HEK293T (cell line): ENCODE data around the gene ATXN2L.

Source experiments
- ARNT ChIP-seq: fragments of 450-650 bp; IDR thresholded peaks from 2 replicates; pipeline ENCODE4 v1.6.1; 2017; ENCODE audit warnings: mild to moderate bottlenecking
- BHLHE40 ChIP-seq: fragments of 450-650 bp; IDR thresholded peaks from 2 replicates; pipeline ENCODE4 v1.6.1; 2016; ENCODE audit warnings: mild to moderate bottlenecking, moderate library complexity, borderline replicate concordance
- CTBP1 ChIP-seq: fragments of 450-650 bp; IDR thresholded peaks from 2 replicates; pipeline ENCODE4 v1.6.1; 2016; ENCODE audit warnings: borderline replicate concordance
- FOXK2 ChIP-seq: fragments of 450-650 bp; IDR thresholded peaks from 2 replicates; pipeline ENCODE4 v1.6.1; 2016; ENCODE audit warnings: mild to moderate bottlenecking
- FOXM1 ChIP-seq: fragments of 450-650 bp; IDR thresholded peaks from 2 replicates; pipeline ENCODE4 v1.6.1; 2017; ENCODE audit warnings: mild to moderate bottlenecking, borderline replicate concordance
- LEF1 ChIP-seq: fragments of 450-650 bp; IDR thresholded peaks from 2 replicates; pipeline ENCODE4 v1.6.1; 2017; ENCODE audit warnings: mild to moderate bottlenecking, borderline replicate concordance
- NFRKB ChIP-seq: fragments of 450-650 bp; IDR thresholded peaks from 2 replicates; pipeline ENCODE4 v1.6.1; 2016; ENCODE audit warnings: mild to moderate bottlenecking, moderate library complexity
- SP1 ChIP-seq: fragments of 450-650 bp; IDR thresholded peaks from 2 replicates; pipeline ENCODE4 v1.6.1; 2017
- SUZ12 ChIP-seq: fragments of 450-650 bp; IDR thresholded peaks from 2 replicates; pipeline ENCODE4 v1.6.1; 2016; ENCODE audit warnings: mild to moderate bottlenecking
- TARDBP ChIP-seq: fragments of 450-650 bp; IDR thresholded peaks from 2 replicates; pipeline ENCODE4 v1.6.1; 2016
- TF ChIP-seq, protein P1 (sequence below): fragments of 450-650 bp; IDR thresholded peaks from 2 replicates; pipeline ENCODE4 v1.6.1; 2016

DNA sequence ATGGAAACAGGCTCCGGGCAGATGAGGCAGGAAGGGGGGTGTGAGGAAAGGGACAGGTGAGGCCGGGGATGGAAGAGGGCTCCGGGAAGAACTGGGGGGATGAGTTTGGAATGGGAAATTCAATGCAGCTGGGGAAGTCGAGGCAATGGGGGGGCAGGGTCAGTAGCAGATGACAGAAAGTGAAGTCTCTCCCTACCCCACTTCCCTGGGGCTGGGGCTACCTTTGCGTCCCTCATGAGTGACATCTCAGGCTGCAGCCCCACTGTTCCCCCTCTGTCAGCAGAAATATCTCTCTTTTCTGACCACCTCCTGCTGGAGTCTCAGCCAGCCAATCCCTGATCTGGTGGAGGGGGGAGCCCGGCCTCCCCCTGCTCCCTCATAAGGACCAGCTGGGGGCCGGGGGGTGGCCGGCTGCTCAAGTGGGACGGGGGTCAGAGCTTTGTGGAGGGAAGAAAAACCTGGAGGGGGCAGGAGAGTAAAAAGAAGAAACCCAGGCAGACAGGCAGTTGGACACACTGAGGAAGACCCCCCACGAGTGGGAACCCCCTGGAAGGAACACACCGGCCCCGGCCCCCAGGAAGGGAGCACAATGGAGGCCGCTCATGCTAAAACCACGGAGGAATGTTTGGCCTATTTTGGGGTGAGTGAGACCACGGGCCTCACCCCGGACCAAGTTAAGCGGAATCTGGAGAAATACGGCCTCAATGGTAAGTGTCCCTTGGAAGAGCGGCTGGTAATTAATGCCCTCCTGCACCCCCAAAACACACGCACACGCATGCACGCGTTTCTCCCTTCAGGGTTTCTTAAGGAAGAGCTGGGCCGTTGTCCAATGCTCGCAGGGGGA, 55.5 kb downstream of the ATXN2L start, which contains the start of gene ATP2A1:
- TF ChIP-seq SP1 (no peak), FOXK2 (no peak), NFRKB (no peak), BHLHE40 (no peak), ARNT (no peak), FOXM1 (no peak), SUZ12 (no peak), LEF1 (no peak), CTBP1 (no peak), TARDBP (no peak)
- TF ChIP-seq, protein P1, sequence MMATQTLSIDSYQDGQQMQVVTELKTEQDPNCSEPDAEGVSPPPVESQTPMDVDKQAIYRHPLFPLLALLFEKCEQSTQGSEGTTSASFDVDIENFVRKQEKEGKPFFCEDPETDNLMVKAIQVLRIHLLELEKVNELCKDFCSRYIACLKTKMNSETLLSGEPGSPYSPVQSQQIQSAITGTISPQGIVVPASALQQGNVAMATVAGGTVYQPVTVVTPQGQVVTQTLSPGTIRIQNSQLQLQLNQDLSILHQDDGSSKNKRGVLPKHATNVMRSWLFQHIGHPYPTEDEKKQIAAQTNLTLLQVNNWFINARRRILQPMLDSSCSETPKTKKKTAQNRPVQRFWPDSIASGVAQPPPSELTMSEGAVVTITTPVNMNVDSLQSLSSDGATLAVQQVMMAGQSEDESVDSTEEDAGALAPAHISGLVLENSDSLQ, result no peak
